ENCODE results near the gene LPIN2.
A peak's percentile ranks its signal among the peaks of the same experiment; 100 is the strongest.
"Not testable (repeated sequence)": the region's sequence is repeated elsewhere in the genome, so short reads cannot be mapped to it uniquely, and the experiment has no call there.

LPIN2 gene, protein sequence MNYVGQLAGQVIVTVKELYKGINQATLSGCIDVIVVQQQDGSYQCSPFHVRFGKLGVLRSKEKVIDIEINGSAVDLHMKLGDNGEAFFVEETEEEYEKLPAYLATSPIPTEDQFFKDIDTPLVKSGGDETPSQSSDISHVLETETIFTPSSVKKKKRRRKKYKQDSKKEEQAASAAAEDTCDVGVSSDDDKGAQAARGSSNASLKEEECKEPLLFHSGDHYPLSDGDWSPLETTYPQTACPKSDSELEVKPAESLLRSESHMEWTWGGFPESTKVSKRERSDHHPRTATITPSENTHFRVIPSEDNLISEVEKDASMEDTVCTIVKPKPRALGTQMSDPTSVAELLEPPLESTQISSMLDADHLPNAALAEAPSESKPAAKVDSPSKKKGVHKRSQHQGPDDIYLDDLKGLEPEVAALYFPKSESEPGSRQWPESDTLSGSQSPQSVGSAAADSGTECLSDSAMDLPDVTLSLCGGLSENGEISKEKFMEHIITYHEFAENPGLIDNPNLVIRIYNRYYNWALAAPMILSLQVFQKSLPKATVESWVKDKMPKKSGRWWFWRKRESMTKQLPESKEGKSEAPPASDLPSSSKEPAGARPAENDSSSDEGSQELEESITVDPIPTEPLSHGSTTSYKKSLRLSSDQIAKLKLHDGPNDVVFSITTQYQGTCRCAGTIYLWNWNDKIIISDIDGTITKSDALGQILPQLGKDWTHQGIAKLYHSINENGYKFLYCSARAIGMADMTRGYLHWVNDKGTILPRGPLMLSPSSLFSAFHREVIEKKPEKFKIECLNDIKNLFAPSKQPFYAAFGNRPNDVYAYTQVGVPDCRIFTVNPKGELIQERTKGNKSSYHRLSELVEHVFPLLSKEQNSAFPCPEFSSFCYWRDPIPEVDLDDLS

DNA sequence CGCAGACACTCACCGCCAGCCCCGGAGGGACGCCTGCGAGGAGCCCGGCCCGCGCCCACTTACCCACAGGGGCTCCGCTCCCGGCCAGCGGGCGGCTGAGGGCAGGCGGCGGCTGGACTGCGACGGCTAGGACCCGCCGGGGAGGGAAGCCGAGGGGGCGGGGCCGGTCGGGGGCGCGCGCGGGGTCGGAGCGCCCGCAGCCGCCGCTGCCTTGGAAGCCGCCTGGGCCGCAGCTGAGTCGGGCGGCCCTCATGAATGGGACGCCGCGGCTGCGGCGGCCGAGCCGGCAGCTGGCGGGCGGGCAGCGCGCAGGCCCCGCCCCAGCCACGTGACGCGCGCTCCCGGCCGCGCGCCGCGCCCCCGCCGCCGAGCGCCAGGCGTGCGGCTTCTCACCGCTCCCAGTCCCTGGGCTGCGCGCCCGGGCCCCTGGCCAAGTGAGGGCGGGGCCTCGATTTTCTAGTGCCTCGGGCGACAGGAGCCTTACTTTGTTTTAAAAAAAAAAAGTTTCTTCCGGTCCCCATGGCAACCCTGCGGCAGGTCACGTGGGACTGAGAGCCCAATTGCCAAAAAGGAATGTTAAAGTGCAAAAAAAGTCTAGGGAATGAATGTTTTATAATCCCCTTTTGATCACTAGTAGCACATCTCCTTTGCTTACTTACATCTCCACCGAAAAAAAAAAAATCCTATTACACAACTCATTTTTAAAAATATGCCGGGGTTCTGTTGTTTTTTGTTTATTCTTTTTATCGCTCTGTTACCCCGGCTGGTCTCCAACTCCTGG, at the start of gene LPIN2:
TSS of gene LPIN2 (minus strand) at position 121 of the 781 bp plus-strand sequence. CDS start 52,304 bp downstream, outside the sequence.
- DNase-seq (ENCODE audit: extremely low read depth in 1 of 2, low read depth in 1 of 2), result peak; percentile 89 to 94

DNA sequence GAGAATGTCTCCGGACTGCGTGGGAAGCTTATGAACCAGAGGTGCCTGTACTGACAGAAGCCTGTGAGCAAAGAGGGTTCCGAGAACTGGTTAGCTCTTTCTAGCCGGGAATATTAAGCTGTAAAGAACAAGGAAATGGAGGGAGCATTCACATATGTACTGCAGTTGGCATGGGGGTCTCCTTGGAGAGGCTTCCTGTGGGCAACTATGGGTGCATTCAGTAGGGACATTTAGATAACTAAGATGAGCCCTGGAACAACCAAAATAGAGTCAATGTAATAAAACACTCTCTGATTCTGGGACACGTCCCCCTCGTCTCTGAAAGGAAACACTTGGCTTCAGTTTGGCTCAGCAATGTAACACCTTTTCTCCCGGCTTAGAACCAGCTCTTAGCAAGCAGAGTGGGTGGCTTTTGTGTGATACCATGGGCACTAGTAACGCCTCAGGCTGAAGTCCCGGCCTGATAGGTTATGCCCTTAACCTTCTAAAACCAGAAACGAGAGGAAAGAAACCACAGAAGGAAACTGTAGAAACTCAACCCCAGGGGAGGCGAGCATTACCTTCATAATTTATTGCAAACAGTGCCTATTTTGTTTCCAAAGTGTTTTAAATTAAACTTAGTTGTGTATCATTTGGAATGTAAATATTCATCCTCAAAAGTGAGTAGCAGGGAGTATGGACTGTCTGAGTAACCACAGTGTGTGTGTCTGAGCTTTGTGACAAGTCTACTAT, 48.8 kb upstream of the LPIN2 start:
- DNase-seq (ENCODE audit: extremely low read depth in 1 of 2, low read depth in 1 of 2), result peak in 1 of 2 donors; percentile 57

DNA sequence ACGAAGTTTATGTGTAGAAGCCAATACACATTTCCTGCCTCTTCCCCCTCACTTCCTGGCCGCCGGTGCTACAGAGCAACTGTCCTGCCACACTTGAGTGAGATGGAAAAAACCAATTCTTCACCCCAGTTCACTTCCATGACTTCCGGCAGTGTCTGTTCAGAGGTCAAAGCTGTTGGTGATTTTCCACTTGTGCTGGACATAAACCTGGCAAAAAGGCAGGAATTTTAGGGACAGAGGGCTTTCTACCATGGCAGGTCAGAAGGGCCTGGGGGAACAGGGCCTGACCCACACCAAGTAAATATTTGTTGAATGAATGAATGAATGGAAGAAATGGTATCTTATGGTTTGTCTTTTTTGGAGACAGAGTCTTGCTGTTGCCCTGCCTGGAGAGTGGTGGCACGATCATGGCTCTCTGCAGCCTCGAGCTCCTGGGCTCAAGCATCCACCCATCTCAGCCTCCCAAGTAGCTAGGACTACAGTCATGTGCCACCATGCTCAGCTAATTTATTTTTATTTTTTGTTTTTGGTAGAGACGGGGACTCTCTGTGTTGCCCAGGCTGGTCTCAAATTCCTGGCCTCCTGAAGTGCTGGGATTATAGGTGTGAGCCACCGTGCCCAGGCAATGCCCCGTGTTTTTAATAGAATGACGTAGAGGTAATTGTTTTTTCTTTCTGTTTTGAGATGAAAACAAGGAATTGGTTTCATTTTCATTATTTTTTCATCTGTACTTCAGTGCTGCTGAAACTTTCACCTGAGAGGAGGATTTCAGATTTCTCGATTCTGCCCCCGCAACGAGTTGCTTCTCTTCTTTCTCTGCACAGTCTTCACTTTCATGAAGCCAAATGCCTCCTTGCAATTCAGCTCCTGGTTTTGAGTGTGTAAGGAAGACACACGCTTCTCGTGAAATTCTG, 48.0 kb upstream of the LPIN2 start:
- DNase-seq (ENCODE audit: extremely low read depth in 1 of 2, low read depth in 1 of 2), result peak in 1 of 2 donors; percentile 47

DNA sequence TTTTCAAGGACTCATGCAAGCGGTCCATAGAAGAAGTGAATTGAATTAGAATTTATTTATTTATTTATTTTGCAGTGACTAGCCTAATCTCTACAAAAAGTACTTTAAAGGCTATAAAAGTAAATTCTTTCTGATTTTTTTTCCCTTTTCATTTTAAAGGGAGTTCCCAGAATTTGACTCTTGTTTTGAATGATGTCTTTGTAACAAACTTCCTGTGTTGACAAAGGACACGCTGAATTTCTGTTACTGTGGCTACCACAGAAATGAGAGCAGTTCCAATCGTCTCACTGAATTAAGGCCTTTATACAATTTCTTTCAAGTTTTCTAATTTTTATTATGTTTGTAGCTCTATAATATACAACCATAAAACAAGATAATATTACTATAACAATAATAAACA, 46.3 kb upstream of the LPIN2 start:
- no peak for DNase-seq (ENCODE audit: extremely low read depth in 1 of 2, low read depth in 1 of 2)

DNA sequence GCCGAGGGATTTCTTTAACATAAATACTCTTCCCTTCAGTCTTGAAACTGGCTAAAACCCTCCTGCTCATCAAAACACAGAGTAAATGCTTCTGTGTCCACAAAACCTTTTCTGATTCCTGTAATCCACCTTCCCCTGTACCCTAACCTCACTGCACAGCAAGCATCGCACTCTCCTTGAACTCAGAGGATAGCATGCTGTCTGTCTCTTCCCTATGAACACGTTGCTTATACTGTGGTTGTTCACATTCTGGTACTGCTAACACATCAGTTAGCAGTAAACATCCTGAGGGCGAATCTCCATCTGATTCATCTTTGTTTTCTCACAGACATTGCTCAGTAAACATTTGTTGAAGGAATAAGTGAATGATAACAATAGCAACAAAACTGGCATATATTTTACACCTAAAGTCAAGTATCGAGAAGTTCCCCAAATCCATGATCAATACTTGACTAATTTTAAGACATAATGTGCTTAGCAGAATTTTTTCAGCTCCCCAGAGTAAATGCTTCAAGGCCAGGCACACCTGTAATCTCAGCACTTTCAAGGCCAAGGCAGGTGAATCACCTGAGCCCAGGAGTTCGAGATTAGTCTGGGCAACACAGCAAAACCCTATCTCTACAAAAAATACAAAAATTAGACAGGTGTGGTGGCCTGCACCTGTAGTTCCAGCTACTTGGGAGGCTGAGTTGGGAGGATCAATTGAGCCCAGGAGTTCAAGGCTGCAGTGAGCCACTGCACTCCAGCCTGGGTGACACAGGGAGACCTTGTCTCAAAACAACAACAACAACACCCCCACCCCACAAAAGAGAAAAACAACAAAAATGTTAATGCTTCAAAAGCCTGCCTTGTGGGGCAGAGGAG, 45.6 kb upstream of the LPIN2 start:
- no peak for DNase-seq (ENCODE audit: extremely low read depth in 1 of 2, low read depth in 1 of 2)

DNA sequence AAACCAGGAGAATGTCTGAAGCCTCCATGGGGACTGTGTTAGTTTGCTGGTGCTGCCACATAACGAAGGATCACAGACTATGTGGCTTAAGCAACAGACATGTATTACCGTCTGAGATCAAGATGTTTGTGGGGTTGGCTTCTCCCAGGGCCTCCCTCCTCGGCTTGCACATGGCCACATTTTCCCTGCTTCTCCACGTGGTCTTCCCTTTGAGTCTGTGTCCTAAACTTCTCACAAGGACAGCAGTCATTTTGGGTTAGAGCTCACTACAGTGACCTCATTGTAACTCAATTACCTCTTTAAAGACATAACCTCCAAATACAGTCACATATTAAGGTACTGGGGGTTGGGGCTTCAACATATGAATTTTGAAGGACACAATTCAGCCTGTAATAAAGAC, 44.6 kb upstream of the LPIN2 start:
- DNase-seq (ENCODE audit: extremely low read depth in 1 of 2, low read depth in 1 of 2), result no peak

DNA sequence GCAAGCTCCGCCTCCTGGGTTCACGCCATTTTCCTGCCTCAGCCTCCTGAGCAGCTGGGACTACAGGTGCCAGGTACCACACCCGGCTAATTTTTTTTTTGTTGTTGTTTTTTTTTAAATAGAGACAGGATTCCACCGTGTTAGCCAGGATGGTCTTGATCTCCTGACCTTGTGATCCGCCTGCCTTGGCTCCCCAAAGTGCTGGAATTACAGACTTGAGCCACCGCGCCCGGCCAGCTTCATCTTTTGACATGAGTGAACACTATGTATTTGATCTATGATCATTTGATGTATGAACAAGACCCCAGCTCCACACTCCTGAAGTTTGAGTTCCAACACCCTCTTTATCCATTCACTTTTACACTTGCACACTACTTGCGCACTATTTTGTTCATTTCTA, 43.4 kb upstream of the LPIN2 start:
- DNase-seq (ENCODE audit: extremely low read depth in 1 of 2, low read depth in 1 of 2), result no peak

DNA sequence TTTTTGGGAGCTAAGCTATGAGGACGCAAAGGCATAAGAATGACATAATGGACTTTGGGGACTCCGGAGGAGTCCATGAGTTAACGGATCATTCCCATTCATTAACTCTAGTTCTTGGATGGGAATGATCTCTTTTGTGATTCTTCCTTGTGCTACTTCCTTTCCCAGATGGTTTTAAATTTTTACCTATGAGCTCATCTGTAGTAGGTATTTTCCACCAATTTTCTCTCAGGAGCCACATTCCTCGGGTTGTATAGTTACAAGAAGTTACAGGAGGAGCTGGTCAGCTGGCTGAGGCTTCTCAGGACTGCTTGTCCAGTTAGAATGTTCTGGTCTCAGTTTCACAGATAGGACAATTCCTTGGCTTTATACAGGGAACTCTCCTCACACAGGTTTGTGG, 42.9 kb upstream of the LPIN2 start:
- DNase-seq (ENCODE audit: extremely low read depth in 1 of 2, low read depth in 1 of 2), result no peak

DNA sequence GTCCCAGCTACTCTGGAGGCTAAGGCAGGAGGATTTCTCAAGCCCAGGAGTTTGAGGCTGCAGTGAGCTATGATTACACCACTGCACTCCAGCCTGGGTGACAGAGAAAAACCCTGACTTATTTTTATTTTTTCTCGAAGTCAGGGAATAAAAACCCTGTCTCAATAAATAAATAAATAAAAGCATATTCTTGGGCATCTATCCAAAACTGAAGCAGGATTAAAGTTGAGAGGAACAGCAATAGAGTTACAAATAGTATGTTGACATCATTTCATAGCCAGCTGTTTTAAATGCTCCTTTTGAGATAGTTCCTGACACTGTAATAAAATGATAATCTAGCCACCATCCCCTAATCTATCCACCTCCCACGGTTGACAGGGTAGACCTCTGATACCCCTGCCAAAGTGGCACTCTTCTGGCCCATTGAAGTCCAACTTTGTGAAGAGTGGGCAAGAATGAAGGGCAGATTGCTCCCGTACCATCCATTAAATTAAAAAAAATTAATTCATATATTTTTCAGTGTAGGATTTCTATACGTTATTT, 42.3 kb upstream of the LPIN2 start:
- no peak for DNase-seq (ENCODE audit: extremely low read depth in 1 of 2, low read depth in 1 of 2)

DNA sequence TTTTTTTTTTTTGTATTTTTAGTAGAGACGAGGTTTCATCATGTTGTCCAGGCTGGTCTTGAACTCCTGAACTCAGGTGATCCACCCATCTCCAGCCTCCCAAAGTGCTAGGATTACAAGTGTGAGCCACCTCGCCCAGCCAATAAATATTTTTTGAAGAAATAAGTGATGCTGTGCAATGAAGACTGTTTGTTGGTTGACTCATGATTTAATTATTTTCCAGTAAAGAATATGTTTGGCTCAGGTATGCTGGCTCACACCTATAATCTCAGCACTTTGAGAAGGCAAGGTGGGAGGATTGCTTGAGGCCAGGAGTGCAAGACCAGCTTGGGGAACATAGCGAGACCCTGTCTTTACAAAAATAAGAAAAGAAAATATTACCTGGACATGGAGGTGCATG, 41.8 kb upstream of the LPIN2 start:
- DNase-seq (ENCODE audit: extremely low read depth in 1 of 2, low read depth in 1 of 2), result no peak

DNA sequence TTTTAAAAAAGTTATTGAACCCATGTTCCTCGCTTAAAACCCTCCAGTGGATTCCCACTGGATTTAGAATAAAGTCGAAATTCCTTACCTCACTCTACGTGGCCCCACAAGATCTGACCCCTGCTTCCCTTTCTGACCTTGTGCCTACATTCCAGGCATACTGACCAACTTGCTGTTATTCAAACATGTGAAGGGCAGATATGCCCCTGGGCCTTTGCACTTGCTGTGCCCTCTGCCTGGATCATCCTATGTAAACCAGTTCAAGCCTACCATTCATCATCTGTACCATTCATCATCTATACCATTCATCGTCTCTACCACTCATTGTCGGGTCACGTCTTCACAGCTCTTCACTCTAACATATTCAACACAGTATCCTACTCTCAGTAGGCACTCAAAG, 41.3 kb upstream of the LPIN2 start:
- no peak for DNase-seq (ENCODE audit: extremely low read depth in 1 of 2, low read depth in 1 of 2)

DNA sequence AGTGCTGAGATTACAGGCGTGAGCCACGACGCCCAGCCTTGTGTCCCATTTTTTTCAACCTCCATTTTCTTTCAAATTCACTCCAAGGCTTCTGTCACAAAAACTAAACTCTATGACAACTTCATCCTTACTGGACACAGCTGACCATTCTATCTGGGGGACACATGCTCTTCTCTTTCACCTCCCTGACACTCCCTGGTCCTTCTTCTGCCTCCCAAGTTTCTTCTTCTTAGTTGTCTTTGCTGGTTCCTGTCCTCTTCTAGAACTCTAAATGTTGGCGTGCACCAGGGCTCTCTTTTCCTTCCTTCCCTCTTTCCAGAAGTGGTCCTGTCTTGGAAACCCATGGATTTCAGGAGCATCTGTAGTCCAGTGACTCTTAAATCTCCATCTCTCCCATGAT, 40.1 kb upstream of the LPIN2 start:
- DNase-seq (ENCODE audit: extremely low read depth in 1 of 2, low read depth in 1 of 2), result no peak

DNA sequence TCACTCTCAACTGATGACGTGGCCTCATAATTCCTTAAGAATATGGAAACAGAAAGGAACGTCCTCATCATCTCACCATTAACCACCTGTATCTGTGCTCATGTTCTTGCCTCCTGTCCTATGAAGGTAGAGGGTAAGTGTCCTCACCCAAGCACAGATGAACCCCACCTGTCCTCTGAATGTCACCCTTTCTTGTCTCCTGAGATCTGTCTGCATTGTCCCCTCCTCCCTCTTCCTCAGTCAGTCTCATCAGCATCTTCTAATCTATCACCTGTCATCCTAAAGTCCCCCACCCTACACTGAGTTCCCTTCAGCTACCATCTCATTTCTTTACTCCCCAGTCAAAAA, 39.4 kb upstream of the LPIN2 start:
- no peak for DNase-seq (ENCODE audit: extremely low read depth in 1 of 2, low read depth in 1 of 2)

DNA sequence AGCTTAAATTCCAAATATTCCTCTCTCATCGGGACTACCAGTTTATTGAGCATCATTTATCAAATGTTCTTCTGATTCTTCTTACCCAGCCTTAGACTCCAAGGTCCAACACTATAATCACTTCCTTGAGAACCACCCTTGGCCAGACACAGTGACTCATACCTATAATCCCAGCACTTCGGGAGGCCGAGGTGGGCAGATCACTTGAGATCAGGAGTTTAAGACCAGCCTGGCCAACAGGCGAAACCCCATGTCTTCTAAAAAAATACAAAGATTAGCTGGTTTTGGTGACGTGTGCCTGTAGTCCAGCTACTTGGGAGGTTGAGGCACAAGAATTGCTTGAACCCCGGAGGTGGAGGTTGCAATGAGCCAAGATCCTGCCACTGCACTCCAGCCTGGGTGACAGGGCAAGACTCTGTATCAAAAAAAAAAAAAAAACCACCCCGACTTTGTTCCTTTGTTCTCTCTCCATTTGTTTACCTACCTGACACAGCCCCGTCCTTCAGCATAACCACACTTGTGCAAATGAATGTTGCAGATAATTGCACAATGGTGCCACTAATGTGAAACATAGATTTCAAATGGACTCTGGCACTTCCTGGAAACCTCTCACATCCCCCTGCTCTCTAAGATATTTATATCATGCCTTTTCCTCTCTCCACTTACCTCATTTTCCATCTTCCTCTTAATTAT, 38.9 kb upstream of the LPIN2 start:
- DNase-seq (ENCODE audit: extremely low read depth in 1 of 2, low read depth in 1 of 2), result no peak

DNA sequence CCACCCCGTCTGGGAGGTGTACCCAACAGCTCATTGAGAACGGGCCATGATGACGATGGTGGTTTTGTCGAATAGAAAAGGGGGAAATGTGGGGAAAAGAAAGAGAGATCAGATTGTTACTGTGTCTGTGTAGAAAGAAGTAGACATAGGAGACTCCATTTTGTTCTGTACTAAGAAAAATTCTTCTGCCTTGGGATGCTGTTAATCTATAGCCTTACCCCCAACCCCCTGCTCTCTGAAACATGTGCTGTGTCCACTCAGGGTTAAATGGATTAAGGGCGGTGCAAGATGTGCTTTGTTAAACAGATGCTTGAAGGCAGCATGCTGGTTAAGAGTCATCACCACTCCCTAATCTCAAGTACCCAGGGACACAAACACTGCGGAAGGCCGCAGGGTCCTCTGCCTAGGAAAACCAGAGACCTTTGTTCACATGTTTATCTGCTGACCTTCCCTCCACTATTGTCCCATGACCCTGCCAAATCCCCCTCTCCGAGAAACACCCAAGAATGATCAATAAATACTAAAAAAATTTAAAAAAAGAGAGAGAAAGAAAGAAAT, 37.0 kb upstream of the LPIN2 start:
- DNase-seq (ENCODE audit: extremely low read depth in 1 of 2, low read depth in 1 of 2), result not testable (repeated sequence)

DNA sequence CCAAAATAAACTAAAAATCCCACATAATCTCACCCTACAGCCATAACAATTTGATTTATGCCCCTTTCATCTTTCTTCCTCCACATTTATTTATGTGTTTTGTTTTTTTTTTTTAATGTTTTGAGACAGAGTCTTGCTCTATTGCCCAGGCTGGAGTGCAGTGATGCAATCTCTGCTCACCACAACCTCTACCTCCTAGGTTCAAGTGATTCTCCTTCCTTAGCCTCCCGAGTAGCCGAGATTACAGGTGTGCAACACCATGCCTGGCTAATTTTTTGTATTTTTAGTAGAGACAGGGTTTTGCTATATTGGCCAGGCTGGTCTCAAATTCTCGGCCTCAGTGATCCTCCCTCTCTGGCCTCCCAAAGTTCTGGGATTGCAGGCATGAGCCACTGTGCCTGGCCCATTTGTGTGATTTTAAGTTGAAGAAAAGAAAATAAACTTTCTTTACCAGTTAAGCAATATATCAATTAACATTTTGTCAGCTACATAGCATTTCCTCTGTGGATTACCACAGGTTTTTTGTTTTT, 35.9 kb upstream of the LPIN2 start:
- DNase-seq (ENCODE audit: extremely low read depth in 1 of 2, low read depth in 1 of 2), result no peak

DNA sequence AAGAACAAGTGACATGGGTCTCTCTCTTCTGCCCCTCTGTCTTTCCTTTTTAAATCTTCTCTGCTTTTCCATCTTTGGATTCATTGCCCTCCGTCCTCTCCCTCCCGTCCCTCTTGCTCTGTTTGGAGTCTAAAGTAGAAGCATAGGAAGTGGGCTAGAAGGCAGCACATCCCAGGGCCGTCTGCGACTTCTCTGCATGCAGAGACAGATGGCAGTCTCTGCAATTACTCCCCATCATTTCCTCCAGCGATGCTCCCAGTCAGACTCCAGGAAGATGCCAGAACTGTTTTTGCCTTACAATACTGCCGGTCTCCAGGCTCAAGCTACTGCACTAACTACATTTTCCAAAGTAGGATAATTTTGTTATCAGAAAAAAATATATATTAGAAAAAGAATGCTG, 35.2 kb upstream of the LPIN2 start:
- DNase-seq (ENCODE audit: extremely low read depth in 1 of 2, low read depth in 1 of 2), result no peak

Measured in stimulated activated CD8-positive, alpha-beta memory T cell treated with anti-CD3 and anti-CD28 coated beads, Interleukin-7, amount 100 ng/mL, for 48 hours (primary cell).